LNCAP (cell line): ENCODE measurements around the gene PPDPF.

Experiments used
- CTCF ChIP-seq: fragments of 450-650 bp; IDR thresholded peaks from 2 replicates; pipeline ENCODE4 v1.5.1; 2017; ENCODE audit warnings: mild to moderate bottlenecking

The PPDPF gene

DNA sequence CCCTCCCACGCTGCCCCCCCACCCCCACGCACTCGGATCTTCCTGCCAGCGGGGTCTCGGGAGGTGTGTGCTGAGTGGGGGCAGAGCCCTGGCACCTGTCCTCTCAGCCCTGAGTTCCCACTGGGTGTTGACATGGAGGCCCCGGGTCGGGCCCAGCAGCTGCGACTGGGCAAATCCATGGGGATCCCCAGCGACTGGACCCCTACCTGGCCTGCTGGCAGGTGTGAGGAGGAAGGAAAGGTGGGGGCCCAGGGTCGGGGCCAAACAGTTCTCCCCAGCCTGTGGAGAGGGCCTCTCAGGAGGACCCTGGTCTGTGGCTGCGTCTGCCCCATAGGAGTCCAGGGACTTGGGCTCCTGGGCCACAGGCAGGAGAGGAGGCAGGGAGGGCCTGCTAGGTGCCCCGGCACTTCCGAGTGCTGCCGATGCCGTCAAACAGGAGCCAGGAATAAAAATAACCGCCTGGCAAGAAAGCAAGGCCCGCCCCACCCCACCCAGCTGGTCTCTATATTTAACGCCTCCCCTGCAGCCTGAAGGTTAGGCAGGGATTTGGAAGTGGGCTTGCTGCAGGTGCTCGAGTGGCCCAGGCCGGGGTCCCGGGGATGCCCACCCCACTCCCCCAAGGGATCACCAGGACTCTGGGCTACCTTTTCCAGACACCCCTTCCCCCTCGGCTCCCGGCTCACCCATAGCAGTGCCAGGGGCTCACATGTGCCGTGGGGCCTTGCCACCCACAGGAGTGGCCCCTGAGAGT, 20.2 kb upstream of the PPDPF start:
- no peak for TF ChIP-seq CTCF

DNA sequence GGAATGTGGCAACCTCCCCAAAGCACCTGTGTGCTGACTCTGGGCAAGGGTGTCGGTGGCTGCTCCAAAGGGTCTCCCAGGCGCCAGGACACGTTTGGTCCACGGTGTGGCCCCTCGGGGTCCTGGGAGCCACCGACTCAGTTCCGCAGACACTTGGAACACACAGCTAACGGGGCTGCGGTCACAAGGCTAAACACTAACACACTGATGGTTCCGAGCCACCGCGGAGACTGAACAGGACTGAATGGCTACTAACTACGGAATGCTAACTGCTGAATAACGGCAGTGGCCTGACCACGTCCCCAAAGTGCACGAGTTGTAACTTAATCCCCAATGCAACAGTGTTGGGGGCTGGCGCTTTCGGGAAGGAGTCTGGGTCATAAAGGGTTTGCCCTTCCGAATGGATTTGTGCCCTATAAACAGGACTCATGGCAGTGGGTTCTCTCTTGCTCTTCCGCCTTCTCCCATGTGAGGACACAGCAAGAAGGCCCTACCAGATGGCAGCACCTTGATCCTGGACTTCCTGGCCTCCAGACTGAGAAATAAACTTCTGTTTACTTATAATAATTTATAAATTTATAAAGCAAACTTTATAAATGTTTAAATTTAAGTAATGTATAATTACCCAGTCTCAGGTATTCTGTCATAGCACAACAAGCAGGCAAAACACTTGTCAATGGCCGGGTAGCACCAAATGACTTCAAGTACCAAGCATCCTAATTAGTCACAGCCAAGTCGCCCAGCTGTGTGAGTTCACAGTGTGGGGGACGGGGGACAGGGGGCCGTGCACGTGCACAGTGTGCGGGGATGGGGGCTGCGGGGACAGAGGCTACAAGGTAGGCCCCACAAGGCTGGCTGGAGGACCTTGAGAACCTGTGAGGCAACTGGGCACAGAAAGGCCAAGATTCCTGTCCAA, 19.4 kb upstream of the PPDPF start:
- no peak for TF ChIP-seq CTCF

DNA sequence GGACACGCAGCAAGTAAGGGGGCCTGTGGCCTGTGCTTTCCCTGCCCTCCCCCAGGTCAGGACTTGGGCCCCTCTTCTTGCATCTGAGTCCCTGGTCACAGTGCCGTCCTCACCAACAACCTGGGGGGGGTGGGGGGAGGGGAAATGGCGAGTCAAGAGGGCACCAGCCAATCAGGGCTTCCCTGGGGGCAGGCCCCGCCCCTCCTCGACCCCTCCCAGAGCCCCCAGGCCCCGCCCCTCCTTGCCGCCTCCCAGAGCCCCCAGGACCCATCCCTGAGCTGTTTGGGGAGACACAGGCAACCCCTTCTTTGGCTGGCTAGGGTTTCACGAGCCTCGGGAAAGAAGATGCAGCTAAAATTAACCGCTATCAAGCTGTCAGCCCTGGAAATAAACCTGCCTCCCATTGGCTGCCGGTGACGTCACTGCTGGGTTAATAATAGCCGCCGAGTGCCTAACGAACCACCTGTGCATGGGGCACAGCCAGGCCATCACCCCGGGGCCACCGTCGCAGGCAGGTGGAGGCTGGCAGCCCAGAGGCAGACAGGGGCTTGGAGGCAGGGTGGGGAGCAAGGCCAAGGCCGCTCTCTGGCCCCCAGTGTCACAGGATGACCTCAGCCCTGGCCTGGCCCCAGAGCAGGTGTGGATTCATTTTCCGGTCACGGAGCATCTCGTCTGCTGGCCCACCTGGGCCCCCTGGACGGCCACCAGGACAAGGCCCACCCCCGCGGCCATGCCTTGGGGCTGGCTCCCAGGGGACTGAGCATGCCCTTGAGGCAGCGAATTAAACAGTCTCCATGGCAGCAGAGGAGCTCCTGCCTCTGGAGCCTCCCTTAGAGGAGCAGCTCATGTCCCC, 18.5 kb upstream of the PPDPF start:
- no peak for TF ChIP-seq CTCF

GRCh38 chr20:63502671-63503172, 17.8 kb upstream of the PPDPF start:
- no peak for TF ChIP-seq CTCF

GRCh38 chr20:63503524-63503923, 17.0 kb upstream of the PPDPF start:
- TF ChIP-seq CTCF, result no peak

DNA sequence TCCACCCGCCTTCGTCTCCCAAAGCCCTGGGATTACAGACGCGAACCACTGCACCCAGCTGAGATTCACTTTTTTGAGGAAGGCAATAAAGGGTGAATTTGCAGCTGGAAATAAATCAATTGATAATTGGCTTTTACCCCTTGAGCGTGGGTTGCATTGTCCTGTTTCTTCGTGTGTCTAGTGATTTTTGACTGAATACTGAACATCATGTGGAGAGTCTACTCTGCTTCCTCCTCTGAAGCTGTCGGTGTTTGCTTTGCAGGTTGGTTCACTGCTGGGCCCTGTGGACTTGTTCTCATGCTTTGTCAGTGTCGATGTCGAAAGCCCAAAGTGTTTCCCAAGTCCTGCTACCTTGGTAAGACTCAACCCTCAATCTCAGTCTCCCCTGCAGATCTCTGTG, 15.9 kb upstream of the PPDPF start:
- no peak for TF ChIP-seq CTCF

DNA sequence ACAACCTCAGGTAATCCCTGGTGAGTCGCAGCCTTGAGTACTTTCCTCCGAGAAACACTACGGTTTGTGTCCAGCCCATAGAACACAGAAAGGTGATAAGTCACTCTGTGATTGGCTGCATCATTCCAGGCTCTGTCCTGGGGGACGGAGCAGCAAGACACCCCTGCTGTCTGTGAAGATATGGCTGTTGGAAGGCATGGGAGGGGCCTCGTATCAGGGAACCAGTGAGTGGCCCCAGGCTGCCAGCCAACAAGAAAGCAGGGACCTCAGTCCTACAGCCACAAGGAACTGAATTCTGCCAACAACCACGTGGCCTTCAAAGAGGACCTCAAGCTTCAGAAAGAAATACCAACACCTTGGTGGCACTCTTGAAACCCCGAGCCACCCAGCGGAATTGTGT, 15.3 kb upstream of the PPDPF start:
- TF ChIP-seq CTCF, result no peak
